ENCODE data around the gene COA8.
A peak's percentile ranks its signal among the peaks of the same experiment; 100 is the strongest.
"Not testable (repeated sequence)": the region's sequence is repeated elsewhere in the genome, so short reads cannot be mapped to it uniquely, and the experiment has no call there.

COA8 gene, protein sequence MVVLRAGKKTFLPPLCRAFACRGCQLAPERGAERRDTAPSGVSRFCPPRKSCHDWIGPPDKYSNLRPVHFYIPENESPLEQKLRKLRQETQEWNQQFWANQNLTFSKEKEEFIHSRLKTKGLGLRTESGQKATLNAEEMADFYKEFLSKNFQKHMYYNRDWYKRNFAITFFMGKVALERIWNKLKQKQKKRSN

DNA sequence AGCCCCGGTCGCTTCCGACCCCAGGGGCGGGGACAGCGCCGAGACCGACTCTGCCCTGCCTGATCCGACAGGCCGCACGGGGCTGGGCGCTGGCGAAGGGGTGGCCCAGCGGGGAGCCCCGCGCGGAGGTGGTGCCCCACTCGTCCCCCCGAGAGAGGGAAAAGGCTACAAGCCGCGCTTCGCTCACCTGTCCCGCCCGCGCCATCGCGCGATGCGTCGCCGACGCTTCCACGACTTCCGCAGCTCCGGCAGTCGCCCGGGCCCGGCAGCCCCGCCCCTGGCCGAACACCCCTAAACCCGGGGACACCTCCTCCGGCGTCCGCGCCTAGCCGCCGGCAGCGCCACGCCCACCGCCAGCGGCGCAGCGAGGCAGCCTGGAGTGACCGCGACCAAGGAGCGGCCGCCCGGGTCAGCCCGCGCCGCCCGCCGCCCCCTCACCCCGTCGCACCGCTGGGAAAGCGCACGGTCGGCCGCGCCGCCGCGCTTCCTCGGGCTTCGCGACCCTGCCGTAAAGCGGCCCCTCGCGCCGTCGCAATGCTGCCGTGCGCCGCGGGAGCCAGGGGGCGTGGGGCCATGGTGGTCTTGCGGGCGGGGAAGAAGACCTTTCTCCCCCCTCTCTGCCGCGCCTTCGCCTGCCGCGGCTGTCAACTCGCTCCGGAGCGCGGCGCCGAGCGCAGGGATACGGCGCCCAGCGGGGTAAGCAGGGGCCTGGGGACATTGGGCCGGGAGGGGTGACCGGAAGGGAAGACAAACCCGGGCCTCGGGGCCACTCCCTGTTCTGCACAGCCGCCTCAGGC, at the start of gene COA8, which contains the start of gene BAG5:
COA8 (plus strand) TSS at position 532 of the 797 bp plus-strand sequence; CDS start at position 574, 42 bp downstream.
BAG5 (minus strand) TSS at position 229 of the 797 bp plus-strand sequence. CDS start 1,493 bp downstream, outside the sequence.
- peak; percentile 92 to 93 for DNase-seq

DNA sequence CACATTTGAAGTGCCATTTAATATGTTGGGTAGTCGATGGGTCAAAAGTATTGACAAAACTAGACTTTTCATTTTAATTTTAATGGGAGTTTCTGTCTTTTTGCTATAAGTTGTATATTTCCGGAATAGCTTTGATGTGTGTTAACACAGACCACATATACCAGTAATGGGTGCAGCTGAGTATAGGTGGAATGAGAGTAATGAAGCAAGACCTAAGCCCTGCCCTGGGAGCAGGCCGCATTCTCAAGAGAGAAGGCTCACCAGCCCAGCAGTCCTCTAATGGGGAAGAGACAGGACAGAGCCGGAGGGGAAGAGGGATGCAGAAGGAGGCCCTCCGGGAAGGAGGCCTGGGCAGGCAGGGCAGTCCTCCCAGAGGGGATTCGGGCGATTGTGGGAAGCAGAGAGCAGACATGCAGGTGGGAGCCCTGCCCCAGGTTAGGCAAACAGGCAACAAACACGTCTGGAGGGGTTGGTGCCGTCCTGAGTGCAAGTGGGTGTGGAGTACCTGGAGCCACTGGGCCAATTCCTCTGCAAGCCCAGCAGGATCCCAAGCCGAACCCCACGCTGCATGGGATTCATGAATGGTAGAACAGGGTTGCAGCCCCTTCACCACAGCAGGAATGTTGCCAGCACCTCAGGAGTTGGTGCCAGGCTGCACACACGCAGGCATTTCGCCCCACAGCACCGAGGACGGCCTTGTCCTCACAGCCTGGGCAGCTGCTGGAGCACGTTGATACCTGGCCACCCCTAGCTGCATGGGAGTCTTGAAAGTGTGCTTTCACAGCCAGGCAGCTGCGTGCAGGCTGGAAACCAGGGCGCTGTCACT, 48.0 kb upstream of the COA8 start:
- DNase-seq, result no peak

GRCh38 chr14:103516426-103517173, 46.2 kb upstream of the COA8 start:
- DNase-seq, result no peak

- DNase-seq, result no peak
Measured at GRCh38 chr14:103517174-103517566, 45.6 kb upstream of the COA8 start.

DNA sequence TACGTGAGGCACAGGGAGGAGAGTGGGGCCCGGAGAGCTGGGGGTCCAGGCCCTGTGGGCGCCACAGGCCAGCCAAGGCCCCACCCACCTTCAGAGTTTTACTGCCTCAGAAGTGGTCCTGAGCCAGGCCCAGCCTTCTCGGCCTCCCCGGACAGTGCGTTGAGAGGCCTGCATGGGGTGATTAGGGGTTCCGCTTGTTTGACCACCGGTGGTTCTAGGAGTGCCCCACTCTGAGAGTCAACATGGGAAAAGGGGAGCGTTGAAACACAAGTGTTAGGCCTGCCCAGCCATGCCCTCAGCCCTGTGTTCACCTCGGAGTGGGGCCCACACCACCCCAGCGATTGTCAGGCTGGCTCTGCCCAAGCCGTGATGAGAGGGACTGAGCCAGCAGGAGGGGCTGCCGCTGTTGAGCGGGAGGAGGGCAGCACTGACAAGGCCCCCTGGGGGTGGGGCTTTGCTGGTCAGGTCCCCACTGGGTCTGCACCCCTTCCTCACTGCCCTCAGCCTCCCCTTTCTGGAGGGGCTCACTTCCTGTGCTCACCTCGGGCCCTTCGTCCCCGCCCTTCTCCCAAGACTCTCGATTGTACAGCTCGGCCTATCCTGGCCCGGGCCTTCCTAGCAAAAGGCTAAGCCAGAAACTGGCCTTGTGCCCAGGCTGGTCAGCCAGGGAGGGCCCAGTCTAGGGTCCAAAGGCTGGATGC, 44.9 kb upstream of the COA8 start:
- DNase-seq, result no peak

DNA sequence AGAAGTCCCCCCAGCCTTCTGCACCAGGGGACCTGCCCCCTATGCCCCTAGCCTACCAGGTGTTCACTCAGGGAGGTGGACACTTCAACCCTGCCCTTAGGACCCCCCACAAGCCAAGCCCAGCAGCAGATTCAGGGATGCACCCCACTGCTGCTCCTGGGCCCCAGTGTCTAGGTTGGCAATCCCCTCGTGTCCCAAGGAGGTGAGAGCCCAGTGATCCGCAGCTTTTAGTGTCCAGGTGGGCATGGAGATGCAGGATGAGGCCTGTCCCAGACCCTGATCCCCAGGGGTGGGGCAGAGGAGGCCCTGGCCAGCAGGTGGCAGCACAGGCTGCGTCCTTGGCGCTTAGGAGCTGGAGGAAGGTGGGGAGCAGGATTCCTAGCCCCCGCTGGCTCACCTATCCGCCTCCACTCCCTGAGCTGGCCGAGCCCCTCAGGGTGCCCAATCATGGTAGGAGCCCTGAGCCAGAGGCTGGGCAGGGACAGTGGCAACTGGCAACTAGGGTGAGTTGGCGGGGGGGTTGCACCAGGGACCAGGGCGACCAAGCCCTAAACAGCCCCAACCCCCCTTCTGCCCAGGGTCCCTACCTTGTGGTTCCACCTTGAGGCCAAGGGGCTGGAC, 44.2 kb upstream of the COA8 start:
- peak; percentile 78 to 79 for DNase-seq

DNA sequence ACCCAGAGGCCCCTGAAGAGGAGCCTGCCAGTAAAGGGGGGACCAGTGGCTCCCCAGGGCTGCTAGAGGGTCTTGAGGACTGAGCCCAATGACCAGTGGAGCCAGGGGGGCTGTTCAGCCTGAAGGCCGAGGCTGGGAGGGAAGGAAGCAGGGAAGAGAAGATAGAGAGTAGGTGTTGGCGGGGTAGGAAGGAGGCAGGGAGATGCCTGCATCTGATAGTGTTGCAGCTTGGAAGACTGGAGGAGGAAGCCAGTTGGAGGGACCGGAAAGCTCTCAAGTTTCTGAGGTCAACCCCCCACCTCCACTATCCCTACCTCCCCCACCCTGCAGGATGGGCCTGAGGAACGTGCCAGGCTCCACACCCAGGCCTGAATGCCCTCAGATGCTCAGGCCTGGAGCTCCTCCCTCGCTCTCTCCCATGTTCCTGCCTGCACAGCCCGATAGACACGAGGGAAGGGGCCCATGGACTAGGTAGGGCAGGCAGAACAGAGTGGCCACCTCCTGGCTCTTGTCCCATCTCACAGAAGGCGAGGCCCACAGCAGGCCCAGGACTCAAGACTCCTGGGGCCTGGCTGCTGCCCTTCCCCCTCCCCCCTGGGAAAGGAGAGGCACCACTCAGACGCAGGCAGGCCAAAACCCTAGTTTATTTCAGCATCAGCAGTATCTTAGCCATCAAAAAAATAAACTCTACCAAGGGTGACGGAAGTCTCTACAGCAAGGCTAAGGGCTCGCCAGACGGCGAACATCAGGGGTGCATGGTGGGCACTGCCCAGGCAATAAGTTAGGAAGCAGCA, 43.5 kb upstream of the COA8 start:
- DNase-seq, result no peak

DNA sequence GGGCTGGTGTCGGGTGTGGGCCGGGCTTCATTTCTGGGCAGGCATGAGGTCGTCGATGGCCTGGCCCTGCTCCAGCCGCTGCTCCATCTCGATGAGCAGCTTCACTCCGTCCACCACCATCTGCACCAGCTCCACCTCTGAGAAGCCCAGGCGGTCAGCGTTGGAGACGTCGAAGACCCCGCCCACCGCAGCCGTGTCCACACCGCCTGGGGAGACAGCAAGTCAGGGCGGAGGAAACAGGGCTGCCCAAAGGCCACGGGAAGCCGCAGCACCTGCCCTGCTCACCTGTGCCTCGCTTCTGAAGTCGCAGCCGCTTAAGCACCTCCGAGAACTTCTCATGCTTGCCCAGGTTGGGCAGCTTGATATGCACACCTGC, 42.9 kb upstream of the COA8 start:
- no peak for DNase-seq

DNA sequence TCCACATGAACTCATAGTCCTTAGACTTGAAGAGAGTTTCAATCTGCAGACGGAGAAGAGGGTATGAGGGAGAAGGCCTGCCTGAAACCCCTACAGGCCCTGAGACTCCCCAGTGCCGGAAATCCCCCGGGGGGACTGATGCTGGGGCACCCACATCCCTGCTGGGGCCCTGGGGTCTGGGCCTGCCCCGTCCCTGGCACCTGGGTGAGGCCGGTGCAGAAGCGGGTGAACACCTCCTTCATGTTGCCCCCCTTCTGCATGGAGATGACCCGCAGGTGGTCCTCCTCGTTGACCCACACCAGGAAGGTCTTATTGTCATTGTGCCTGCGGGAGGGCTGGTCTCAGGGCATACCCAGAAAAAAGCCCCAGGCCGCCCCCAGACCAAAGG, 42.5 kb upstream of the COA8 start:
- no peak for DNase-seq

DNA sequence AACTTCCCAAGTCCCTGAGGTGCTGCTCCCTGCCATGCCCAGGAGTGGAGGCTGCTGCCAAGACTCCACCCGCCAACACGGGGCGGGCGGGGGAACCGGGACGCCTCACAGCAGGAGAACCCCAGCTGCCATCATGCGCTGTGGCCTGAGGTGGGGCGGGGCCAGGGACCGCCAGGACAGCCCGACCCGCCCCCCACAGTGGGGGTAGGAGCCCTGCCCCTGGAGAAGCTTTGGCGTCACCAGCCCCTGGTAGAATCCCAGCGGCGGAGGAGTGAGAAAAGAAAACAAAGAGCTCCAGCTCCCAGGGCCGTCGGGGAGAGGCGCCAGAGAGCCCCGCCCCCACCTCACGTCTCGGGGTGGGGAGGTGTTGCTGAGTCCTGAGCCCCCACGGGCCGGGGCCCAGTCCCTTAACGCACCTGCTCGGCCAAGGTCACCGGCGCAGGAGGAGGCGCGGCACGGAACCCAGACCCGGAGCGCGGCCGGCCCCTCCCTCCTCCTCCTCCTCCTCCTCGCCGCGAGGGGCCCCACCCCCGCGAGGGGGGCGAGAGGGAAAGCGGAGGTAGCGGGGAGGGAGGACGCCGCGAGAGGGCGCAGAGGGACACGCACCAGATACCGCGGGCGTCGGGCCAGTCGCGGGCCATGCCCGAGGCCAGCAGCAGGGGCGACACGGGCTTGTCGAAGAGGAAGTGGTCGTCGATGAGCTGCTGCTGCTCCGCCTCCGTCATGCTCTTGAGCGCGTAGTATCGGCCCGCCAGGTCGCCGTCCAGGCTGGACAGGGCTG, 41.9 kb upstream of the COA8 start:
- DNase-seq, result peak; percentile 68 to 72

- DNase-seq, result no peak
Measured at GRCh38 chr14:103521438-103521950, 41.3 kb upstream of the COA8 start.

GRCh38 chr14:103521951-103522563, 40.7 kb upstream of the COA8 start:
- DNase-seq, result no peak

- no peak for DNase-seq
Measured at GRCh38 chr14:103522649-103523574, 39.8 kb upstream of the COA8 start, which contains the start of gene CKB. Gene CKB, minus strand, starts transcription at chr14:103522830. Its CDS starts 337 bp downstream, at chr14:103522493.

DNA sequence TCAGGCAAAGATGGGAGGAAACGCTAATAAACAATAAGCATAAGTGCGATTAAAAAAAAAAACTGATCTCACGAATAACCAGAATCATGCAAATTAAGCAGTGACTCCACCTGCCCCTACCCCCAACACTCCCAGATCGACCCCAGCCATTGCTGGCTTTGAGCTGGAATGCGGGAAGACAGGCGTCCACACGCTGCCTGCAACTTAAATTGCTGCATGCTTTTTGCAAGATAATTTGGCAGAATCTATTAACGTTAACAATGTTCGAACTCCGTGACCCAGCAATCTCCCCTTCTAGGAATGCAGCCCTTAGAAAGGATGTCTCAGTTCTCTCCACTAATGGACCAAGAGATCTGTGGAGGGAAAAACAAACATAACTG, 39.2 kb upstream of the COA8 start:
- no peak for DNase-seq

GRCh38 chr14:103524002-103524935, 38.5 kb upstream of the COA8 start:
- DNase-seq, result no peak

DNA sequence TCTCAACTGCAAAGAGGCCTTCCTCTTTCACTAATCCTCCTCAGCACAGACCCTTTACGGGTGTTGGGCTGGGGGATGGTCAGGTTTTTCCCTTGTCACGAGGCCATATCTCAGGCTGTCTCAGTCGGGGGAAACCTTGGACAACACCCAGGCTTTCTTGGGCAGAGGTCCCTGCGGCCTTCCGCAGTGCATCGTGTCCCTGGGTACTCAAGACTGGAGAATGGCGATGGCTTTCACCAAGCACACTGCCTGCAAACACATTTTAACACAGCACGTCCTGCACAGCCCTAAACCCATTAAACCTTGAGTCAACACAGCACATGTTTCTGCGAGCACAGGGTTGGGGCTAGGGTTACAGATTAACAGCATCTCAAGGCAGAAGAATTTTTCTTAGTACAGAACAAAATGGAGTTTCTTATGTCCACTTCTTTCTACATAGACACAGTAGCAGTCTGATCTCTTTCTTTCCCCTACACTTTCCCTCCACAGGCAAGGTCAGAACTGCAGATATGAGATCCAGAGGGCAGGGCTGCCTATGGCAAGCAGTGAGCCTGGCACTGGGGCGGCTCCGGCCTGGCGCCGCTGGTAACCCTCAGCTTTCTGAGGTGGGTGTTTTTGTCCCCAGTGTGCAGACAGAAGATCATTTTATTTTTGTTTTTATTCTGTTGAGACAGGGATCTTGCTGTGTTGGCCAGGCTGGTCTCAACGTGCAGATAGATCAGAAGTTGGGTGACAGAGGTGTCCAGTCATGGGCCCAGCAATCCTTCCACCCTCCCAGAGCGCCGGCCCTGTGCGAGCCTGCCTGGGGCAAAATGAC, 37.1 kb upstream of the COA8 start:
- DNase-seq, result not testable (repeated sequence)

Measured in activated T-cell treated with anti-CD3 and anti-CD28 coated beads, Interleukin-2, amount 50 U/mL, for 48 hours (primary cell).